ENCODE results near the gene ADCK1.

DNA sequence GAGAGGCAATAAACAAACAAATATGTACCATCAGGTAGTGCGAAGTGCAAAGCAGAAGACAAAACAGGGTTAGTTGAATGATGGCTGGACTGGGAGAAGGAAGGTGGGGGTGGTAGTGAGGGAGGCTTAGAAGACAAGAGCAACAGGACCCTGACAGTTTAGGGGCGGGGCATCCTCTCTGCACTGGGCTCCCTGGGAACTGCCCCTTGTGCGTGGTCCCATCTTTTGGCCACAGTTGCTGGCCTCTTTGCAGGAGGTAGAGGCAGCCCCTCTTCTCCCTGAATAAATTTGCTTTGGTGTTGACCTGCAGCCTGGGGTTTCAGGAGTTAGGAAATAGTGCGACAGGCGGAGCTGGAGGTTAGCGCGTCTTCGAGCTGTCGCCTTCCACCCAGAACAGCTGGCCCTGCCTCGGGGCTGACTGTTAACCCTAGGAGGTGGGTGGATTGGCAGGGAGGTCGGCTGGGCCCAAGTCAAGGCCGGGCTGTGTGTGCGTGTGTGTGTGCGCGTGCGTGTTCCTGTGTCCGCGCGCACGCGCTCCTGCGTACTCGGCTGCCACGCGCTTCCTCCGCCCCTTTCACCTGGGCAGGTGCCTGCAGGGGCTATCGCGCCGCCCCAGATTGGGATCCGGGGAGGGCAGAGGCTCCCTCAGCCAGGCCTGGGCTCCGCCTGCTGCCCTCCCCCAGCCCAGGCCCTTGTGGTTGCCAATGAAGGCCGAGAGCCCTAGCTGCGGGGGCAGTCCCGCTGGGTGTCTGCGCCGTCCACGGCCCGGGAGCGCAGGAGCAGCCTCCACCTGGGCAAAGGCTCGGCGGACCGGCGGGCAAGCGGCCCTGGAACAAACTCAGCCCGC, 180.8 kb downstream of the ADCK1 start:
- TF ChIP-seq, protein P1, sequence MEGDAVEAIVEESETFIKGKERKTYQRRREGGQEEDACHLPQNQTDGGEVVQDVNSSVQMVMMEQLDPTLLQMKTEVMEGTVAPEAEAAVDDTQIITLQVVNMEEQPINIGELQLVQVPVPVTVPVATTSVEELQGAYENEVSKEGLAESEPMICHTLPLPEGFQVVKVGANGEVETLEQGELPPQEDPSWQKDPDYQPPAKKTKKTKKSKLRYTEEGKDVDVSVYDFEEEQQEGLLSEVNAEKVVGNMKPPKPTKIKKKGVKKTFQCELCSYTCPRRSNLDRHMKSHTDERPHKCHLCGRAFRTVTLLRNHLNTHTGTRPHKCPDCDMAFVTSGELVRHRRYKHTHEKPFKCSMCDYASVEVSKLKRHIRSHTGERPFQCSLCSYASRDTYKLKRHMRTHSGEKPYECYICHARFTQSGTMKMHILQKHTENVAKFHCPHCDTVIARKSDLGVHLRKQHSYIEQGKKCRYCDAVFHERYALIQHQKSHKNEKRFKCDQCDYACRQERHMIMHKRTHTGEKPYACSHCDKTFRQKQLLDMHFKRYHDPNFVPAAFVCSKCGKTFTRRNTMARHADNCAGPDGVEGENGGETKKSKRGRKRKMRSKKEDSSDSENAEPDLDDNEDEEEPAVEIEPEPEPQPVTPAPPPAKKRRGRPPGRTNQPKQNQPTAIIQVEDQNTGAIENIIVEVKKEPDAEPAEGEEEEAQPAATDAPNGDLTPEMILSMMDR (IDR thresholded peaks at IDR 0.05; ENCODE audit: poor library complexity) = no peak
- TF ChIP-seq EZH2phosphoT487 (IDR thresholded peaks at IDR 0.05; ENCODE audit: low read depth, severe bottlenecking, unreplicated experiment) (no peak), EZH2 (IDR thresholded peaks at IDR 0.05; ENCODE audit: borderline replicate concordance) (no peak)
